GM18499 (cell line): ENCODE results near the gene FBXW5.

Experiments used
- ATAC-seq: cut with Tn5 transposase; IDR thresholded peaks from one replicate; pipeline ENCODE4 v1.9.1; 2021; ENCODE audit warnings: moderate number of reproducible peaks; ENCODE audit not compliant: insufficient read depth, unreplicated experiment

FBXW5 gene, protein sequence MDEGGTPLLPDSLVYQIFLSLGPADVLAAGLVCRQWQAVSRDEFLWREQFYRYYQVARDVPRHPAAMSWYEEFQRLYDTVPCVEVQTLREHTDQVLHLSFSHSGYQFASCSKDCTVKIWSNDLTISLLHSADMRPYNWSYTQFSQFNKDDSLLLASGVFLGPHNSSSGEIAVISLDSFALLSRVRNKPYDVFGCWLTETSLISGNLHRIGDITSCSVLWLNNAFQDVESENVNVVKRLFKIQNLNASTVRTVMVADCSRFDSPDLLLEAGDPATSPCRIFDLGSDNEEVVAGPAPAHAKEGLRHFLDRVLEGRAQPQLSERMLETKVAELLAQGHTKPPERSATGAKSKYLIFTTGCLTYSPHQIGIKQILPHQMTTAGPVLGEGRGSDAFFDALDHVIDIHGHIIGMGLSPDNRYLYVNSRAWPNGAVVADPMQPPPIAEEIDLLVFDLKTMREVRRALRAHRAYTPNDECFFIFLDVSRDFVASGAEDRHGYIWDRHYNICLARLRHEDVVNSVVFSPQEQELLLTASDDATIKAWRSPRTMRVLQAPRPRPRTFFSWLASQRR

GRCh38 chr9:136944519-136945332 is at the start of gene FBXW5, which contains the start of gene C8G:
FBXW5 (minus strand) TSS chr9:136944738; CDS start chr9:136944083, 655 bp downstream.
C8G (plus strand) TSS chr9:136945243; CDS start chr9:136945321, 78 bp downstream.
- peak; percentile 67 for ATAC-seq

DNA sequence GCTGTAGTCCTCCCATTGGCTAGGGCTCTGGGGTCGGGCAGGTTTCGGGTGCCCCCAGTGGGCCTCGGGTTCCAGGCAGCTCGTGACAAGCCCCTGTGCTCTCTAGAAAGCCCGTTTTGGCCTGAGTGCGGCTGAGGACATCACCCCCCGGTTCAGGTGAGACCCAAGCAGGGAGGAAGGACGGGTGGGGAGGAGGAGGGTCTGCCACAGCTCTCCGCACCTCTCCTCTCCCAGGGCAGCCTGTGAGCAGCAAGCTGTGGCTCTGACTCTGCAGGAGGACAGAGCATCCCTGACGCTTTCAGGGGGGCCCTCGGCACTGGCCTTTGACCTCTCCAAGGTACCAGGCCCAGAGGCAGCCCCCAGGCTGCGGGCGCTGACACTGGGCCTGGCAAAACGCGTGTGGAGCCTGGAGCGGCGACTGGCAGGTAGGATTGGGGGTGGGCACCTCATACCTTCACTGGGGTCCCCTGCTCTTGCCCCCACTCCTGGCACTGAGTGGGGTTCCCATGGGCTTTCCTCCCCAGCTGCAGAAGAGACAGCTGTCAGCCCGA is 48.4 kb upstream of the FBXW5 start:
- no peak for ATAC-seq

DNA sequence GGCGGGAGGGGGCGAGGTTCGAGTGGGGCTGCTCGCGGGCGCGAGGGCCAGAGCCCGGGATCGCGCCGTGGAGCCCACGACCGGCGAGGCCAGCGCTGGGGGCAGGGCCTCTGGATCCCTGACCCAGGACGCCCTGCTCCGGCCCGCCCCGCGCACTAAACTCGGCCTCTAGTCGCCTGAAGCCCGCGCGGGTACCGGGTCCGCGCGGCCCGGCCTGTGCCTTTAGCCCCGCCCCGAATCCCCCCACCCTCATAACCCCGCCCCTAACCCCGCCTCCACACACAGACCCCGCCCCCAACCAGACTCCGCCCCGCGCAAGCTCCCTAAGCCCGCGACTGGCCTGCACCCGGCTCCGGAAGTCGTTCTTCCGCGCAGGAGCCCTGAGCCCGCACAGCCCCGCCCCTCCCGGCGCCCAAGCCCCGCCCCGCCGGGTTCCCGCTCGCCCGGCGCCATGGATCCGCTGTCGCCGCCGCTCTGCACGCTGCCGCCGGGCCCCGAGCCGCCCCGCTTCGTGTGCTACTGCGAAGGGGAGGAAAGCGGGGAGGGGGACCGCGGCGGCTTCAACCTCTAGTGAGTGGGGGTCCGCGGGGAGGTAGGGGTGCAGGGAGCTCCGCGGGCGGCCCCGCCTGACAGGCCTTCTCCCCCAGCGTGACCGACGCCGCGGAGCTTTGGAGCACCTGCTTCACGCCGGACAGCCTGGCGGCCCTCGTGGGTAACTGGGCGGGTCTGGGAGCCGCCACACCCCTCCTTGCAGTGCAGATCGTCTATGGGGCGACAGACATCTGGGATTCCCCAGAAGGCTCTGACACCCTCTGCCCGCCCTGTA is 47.7 kb upstream of the FBXW5 start, which contains the start of gene PAXX:
Gene PAXX, plus strand, starts transcription at position 430 of the 826 bp plus-strand sequence. Its CDS starts 22 bp downstream, at position 452.
- ATAC-seq = peak; percentile 65

DNA sequence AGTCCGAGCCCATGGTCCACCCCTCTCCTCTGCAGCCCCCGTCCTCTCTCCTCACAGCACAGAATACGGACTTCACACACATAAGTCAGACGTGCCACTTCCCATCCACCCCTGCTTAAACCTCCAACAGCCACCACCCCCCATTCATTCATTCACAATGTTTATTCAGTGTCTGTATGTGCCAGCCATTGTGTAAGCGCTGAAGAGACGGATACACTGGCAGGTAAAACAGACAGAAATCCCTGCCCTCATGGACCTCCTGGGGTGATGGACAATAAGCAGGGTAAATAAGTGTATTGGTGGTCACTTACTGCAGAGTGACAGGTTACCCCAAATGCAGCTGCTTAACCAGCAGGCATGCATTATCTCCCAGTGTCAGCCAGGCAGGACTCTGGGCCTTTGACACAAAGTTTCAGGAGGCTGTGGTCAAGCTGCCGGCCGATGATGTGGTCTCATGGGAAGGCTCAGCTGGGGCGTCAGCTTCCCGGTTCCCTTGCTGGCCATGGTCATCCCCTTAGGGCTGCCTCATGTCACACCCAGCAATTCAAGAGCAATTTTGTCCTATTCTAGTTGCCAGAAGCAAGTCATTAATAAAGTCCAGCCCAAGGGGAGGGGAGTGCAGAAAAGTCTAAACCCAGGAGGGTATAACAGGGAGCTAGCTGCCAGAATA is 45.8 kb upstream of the FBXW5 start:
- no peak for ATAC-seq

GRCh38 chr9:136988872-136989271 is 44.3 kb upstream of the FBXW5 start:
- ATAC-seq = no peak

- no peak for ATAC-seq
Observed at GRCh38 chr9:136985853-136986252, 41.3 kb upstream of the FBXW5 start.

DNA sequence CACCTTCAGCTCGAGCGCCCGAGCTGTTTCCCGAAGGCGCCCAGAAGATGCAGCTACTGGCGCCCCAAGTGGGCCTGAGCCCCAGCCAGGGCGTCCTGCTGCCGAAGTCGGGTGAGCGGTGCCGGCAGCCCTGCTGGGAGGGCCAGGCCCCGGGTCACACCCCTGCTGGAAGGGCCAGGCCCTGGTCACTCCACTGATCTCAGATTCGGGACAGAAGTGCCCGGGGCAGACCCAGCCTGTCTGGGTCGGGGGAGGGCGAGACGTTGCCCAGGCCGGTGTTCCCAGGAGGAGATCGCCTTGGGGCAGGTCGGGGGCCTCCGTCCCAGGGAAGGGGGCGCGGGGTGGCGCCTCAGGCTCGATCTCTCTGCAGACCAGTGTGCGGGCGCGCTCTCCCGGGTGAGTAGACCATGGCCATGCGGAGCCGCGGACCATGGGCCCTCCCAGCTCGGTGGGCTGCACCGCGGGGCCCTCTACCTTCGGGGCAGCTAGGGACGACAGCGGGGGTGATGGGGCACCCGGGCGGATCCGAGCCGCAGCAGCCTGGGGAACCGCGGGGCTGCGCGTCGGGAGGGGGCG is 40.6 kb upstream of the FBXW5 start:
- no peak for ATAC-seq

GRCh38 chr9:136984464-136985026 is 40.0 kb upstream of the FBXW5 start:
- no peak for ATAC-seq

DNA sequence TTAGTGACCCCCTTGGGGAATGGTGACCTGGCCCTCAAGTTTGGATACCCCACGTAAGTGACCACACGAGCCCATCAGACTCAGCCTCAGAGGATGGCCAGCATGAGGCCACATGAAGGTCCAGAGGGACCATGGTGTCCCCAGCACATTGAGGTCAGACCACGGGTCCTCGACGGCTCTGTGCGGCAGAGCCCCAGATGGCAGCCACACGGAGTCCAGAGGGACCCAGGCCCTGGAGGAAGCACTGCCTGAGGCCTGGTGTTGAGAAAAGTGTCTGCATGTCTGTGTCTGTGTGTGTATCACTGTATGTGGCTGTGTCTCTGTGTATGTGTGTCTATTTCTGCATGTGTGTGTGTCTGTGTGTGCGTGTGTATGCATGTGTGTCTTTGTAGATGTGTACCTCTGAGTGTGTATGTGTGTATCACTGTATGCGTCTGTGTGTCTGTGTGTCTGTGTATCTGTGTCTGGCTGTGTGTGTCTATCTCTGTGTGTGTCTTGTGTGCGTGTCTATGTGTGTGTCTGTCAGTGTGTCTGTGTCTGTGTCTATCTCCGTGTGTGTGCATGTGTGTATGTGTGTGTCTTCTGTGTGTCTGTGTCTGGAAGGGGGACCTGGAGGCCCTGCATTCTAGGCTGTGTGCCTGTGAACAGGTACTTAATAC is 39.2 kb upstream of the FBXW5 start:
- no peak for ATAC-seq

GRCh38 chr9:136983167-136983566 is 38.6 kb upstream of the FBXW5 start:
- ATAC-seq = no peak

DNA sequence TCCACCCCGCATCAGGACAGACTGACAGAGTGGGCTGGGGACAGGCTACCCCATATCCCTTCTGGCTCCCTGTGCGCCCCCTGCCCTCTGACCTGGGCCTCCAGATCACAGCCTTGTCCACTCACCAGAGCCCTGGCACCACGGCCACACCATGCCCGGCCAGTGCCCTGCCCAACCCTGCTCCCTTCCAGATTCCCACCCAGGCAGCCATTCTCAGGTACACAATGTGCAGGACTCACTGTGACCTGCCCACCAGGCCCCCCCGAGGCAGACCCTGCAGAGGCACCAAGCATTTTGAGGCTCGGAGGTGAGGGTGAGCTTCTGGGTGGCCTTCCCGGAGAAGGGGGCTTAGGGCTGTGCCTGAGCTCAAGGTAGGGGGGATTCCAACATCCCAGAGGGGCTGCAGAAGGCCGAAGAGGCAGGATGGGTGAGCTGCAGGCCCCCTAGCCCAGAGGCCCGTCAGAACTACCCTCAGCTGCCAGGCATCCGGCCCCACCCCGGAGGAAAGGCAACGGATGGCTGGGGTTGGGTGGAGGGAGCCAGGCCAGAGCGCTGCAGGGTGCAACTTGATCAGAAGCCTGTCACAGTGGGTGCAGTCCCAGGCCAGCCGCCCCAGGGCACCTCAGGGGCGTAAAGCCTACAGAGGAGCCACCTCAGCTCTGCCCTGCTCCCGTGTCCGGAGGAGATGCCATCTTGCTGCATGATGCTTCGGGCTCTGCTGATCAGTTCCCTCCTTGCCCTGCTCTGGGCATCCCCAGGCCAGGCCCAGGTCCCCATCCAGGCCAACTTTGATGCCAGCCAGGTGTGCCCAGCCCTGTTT is 37.9 kb upstream of the FBXW5 start, which contains the start of gene LCNL1:
Gene LCNL1, plus strand, starts transcription at position 762 of the 820 bp plus-strand sequence. CDS start 594 bp downstream, outside the sequence.
- no peak for ATAC-seq

DNA sequence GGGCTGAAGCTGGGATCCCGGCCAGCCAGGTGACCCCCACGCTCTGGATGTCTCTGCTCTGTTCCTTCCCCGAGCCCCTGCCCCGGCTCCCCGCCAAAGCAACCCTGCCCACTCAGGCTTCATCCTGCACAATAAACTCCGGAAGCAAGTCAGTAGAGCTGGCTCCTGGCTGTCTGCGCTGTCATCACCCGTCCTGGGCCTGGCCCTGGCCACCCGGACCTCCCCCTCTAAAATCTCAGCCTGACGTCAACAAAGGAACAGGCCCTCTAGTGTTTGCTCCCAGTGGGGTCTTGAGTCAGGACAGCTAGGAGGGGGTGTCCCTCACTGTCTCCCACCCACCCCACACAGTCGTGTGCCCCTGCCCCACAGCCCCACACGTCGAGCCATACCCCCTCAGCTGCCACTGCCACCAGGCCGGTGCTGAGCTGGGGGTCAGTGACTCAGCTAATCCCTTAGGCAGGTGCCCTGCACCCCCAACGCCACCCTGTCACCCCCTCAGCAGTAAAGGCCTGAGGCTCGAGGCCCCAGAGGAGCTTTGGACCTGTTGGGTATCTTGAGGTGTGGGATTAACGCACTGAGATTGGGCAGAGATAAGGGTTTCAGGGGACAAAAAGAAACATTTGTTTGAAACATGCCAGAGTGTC is 37.2 kb upstream of the FBXW5 start:
- no peak for ATAC-seq

DNA sequence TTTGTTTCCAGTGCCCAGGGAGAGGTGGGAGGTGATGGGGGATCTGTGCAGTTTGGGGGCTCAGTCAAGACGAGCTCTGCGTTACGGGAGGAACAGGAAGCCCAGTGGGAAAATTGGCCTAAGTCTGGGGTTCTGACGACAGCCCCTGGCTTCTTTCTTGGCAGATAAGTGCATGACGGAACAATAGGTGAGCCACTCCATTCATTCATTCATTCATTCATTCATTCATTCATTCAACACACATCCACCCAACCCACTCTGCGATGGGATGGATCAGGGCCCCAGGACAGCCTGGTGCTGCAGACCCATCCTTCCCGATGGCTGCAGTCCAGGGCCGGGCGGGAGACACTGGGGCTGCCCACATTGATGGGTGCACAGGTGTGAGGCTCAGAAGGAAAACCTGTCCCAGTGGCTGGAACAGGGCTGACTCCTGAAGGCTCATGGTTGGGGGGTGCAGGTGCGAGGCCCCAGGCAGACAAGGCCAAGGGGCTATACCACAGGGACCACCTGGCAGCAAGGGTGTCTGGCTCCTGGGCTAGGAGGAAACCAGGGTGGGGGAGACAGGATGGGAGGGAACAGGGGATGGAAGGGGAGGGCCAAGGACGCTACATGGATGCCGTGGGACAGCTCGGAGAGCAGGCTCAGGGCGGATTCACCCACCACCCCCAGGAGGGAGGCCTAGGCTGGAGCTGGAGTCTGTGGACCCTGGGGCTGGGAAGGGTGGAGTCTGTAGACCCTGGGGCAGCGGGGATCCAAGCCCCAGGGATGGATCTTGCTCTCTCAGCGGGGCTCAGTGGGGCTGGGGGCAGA is 36.3 kb upstream of the FBXW5 start:
- ATAC-seq = no peak

- ATAC-seq = no peak
Observed at GRCh38 chr9:136979769-136980587, 35.4 kb upstream of the FBXW5 start.
